IPS-20b (cell line): ENCODE measurements around the gene POC5.
A peak's percentile ranks its signal among the peaks of the same experiment; 100 is the strongest.

Experiments
- H3K27ac ChIP-seq: one replicate; pipeline ENCODE4 v1.5.1; 2013; ENCODE audit warnings: low read length
- H3K27me3 ChIP-seq: 2 replicates; pipeline ENCODE4 v1.6.1; 2013; ENCODE audit warnings: mild to moderate bottlenecking, low read length, inconsistent platforms; ENCODE audit not compliant: insufficient read depth
- H3K36me3 ChIP-seq: 2 replicates; pipeline ENCODE4 v1.6.1; 2013; ENCODE audit warnings: low read depth, mild to moderate bottlenecking, inconsistent platforms, low read length, moderate library complexity; ENCODE audit not compliant: insufficient read depth
- H3K4me1 ChIP-seq: 2 replicates; pipeline ENCODE4 v1.6.1; 2013; ENCODE audit warnings: mild to moderate bottlenecking, control low read depth, inconsistent platforms, low read length, moderate library complexity; ENCODE audit not compliant: insufficient read depth
- H3K4me3 ChIP-seq: 2 replicates; pipeline ENCODE4 v1.5.1; 2013; ENCODE audit warnings: mild to moderate bottlenecking, low read length, inconsistent platforms
- H3K9ac ChIP-seq: 2 replicates; pipeline ENCODE4 v1.6.1; 2013; ENCODE audit warnings: low read depth, mild to moderate bottlenecking, inconsistent platforms, low read length, moderate library complexity
- H3K9me3 ChIP-seq: 2 replicates; pipeline ENCODE4 v1.6.1; 2013; ENCODE audit warnings: mild to moderate bottlenecking, low read depth, low read length, inconsistent platforms; ENCODE audit not compliant: insufficient read depth

Gene POC5

DNA sequence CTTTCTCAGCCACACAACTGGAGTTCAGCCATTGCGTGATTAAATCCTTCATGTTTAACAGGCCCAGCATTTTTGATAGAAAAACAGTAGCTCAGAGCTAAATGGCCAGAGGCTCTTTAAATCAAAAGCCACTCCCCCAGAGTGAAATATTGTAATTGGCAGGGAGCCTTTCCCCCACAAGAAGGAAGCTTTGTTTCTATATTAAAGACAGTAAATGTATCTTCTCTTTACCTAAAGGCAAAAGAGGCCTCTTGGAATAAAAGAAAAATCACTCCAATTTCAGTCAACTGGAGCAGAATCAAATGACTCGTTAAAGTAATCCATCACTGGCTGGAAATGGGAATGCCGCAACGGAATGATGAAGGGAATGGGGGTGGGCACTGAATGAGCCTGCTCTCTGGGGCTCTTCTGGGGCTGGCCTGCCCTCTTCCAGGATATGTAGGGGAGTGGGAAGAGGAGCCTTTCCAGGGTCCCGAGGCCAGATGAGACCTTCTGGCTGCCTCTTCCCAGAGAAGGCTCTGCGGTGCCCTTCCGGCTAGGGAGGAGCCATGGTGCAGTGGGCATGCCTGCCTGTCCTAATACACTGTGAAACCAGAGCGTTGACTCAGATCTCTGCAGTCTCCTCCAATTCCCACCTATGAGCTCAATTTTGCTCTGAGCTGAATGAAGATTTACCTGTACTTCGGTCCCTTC, 60.8 kb downstream of the POC5 start:
- Histone ChIP-seq H3K4me3 (no peak overlapping the region; the same call in 1 of the 2 replicates), H3K27ac (no peak overlapping the region), H3K36me3 (no peaks in the 10 kb centered on the region), H3K27me3 (no peaks in the 10 kb centered on the region), H3K9ac (0 out of 2 replicates have a peak overlapping the region, but pooled peaks have one; percentile 34), H3K4me1 (0 out of 2 replicates have a peak, but pooled peaks cover 3% of the 10 kb centered on the region), H3K9me3 (no peaks in the 10 kb centered on the region)

DNA sequence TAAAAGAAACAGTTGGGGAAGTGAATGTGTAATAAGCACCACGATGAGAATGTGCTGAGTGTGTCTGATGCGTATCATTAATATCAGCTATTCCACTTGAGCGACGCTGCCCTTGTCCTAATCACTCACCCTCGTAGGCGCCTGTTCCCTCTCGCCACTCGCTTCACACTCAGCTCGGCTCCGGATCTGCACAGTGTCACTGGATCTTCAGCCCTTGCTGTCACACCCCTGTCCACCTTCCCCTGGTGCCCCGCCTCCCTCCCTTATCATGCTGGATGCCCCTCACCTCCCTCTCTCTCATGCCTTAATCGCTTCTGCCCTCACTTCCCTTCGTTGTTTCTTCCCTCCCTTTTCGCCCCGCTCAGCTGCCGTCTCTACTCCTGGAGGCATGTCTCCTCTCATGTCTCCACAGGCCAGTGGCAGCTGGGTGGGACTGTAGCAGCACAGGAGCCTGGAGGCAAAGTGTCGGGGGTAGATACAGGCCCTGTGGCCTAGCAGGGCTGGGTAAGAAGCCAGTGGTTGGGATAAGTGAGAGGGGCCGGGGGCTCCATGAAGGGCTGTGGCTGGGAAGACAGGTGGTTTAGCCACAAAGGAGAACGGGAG, 62.4 kb downstream of the POC5 start:
- H3K27me3 ChIP-seq, result no peaks in the 10 kb centered on the region
- H3K9ac ChIP-seq, result no peak overlapping the region
- H3K4me1 ChIP-seq, result 0 out of 2 replicates have a peak, but pooled peaks cover 3% of the 10 kb centered on the region
- H3K27ac ChIP-seq, result no peak overlapping the region
- H3K36me3 ChIP-seq, result no peaks in the 10 kb centered on the region
- H3K9me3 ChIP-seq, result no peaks in the 10 kb centered on the region
- no peak overlapping the region for H3K4me3 ChIP-seq

DNA sequence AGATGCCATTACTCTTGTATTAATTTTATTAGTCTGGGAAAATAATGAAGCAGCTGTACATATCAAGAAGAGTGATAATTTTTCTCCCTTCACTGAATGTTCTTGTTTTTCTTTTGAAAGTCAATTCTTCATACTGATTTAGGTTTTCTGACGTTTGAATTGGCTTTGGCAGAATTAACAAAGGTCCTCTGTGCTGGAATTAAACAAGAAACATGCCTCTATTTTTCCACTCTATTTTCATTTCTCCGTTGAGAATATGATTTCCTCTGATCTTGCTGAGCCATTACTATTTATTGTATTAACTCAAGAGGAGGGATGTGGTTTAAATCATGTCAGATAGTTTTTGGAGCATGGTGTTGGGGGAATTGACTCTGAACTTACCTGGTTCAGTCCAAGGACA, 63.7 kb downstream of the POC5 start:
- no peaks in the 10 kb centered on the region for H3K36me3 ChIP-seq
- no peak overlapping the region for H3K4me3 ChIP-seq
- H3K4me1 ChIP-seq, result 0 out of 2 replicates have a peak, but pooled peaks cover 3% of the 10 kb centered on the region
- H3K27me3 ChIP-seq, result no peaks in the 10 kb centered on the region
- no peaks in the 10 kb centered on the region for H3K9me3 ChIP-seq
- no peak overlapping the region for H3K27ac ChIP-seq
- no peak overlapping the region for H3K9ac ChIP-seq

DNA sequence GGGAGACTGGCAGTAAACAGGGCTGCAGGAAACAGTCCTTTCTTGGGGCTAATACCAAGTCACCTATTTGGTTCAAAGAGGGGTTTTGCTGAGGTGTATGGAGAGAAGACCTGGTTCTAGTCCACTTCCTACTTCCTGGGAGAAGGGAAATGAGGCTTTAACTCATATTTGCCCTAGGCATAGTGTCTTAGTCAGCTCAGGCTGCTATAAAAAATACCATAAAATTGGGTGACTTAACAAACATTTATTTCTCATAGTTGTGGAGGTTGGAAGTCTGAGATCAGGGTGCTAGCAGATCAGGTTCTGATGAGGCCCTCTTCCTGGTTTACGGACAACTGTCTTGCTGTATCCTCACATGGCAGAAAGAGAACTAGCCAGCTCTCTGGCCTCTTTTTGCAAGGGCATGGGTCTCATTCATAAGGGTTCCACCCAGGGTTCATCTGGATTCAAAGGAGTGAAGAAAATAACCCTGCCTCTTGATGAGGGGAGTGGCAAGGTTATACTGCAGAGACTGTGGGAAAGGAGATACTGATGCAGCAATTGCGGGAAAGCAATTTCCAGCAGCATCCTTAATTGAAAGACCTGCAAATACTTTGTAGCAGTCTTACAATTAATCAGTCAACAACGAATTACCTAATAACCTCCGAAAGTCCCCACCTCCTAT, 65.5 kb downstream of the POC5 start:
- no peak overlapping the region for H3K9ac ChIP-seq
- no peak overlapping the region for H3K27ac ChIP-seq
- 0 out of 2 replicates have a peak, but pooled peaks cover 3% of the 10 kb centered on the region for H3K4me1 ChIP-seq
- H3K27me3 ChIP-seq, result no peaks in the 10 kb centered on the region
- no peaks in the 10 kb centered on the region for H3K36me3 ChIP-seq
- no peaks in the 10 kb centered on the region for H3K9me3 ChIP-seq
- no peak overlapping the region for H3K4me3 ChIP-seq

DNA sequence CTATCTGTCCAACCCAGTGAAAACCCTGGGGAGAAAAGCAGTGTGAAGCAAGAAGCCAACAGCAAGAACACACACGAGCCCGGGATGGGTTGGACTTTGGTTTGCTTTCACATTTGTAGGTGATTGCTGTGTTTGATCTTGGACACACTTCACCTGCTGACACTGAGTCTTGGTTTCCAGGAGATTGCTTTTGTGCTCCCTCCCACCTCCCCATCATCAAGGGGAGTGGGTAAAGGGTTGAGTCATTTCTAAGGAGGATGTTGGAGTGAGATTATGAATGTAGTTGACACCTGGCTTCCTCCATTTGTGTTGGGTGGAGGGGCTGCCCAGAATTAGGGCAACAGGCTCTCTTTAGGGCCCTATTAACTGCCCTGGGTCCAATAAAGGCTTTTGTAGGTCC, 68.5 kb downstream of the POC5 start:
- Histone ChIP-seq H3K9ac (no peak overlapping the region), H3K27me3 (no peaks in the 10 kb centered on the region), H3K4me1 (no peaks in the 10 kb centered on the region), H3K27ac (no peak overlapping the region), H3K36me3 (no peaks in the 10 kb centered on the region), H3K4me3 (no peak overlapping the region), H3K9me3 (no peaks in the 10 kb centered on the region)

DNA sequence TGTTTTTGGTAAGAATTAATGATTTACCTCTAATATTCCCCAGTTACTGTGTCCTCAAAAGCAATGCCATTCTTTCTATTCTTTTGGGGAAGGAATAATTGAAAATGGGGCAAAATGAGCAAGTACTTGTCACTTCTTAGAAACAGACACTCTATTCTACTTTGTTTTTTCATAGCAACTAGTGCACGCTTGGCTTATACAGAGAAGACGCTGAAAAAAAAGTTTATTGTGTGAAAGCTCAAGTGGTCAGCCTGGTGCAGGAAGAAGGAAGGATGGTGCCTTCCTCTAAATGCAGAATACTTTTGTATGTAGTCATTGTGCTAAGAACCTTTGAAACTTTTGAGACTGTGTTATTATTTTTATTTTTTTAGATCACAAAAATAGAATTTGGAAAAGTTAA, 76.4 kb downstream of the POC5 start:
- no peak overlapping the region for H3K9ac ChIP-seq
- no peak overlapping the region for H3K27ac ChIP-seq
- H3K9me3 ChIP-seq, result no peaks in the 10 kb centered on the region
- H3K27me3 ChIP-seq, result no peaks in the 10 kb centered on the region
- no peak overlapping the region for H3K4me3 ChIP-seq
- no peaks in the 10 kb centered on the region for H3K4me1 ChIP-seq
- H3K36me3 ChIP-seq, result no peaks in the 10 kb centered on the region

DNA sequence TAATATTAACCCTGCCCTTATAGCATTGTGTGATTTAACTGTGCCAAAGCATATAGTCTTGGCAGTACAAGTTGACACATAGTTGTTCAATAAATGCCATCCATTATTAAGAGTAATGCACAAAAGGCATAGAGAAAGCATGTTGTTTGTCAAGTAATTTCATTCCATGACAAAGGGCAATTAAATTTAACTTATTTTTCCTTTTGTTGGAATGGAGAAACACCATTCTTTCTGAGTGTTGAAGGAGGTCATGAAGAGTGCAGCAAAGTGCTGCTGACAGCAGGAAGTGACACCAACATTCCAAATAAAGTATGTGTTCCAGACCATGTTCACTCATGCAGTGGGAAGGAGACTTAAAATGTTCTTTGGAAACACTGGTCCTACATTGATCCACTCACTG, 76.8 kb downstream of the POC5 start:
- H3K9me3 ChIP-seq, result no peaks in the 10 kb centered on the region

DNA sequence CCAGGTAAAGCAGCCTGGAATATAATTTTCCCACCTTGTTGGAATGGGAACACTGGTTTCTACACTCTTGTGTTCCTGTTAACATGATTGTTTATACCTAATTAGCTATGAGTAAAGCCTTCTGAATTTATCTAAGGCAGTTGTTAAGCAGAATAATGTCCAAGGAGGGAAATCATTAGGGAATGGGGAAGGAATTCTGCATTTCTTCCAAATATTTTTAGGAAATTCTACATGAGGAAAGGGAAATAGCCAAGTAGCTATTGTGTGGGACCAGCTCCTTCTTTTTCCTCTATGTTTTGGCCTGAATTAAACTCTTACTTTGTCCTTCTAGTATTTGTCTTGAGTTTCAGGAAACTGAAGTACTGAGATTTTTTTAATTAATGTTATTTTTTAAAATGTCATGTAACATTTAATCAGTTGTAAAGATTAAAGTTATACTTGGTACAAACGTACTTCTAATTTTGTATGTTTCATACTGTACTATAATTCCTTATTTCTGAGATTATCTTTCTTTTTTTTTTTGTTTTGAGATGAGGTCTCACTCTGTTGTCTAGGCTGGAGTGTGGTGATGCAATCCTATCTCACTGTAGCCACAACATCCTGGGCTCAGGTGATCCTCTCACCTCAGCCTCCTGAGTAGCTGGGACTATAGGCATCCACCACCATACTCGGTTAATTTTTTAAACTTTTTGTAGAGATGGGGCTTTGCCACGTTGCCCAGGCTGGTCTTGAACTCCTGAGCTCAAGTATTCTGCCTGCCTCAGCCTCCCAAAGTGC, 77.5 kb downstream of the POC5 start:
- Histone ChIP-seq H3K9me3 (no peaks in the 10 kb centered on the region), H3K36me3 (no peaks in the 10 kb centered on the region), H3K4me1 (no peaks in the 10 kb centered on the region), H3K9ac (no peak overlapping the region), H3K4me3 (no peak overlapping the region), H3K27ac (no peak overlapping the region), H3K27me3 (no peaks in the 10 kb centered on the region)

More for the DNA sequence above, 76.8 kb downstream of the POC5 start:
- Histone ChIP-seq H3K27ac (no peak overlapping the region), H3K9ac (no peak overlapping the region), H3K27me3 (no peaks in the 10 kb centered on the region), H3K4me1 (no peaks in the 10 kb centered on the region), H3K36me3 (no peaks in the 10 kb centered on the region), H3K4me3 (no peak overlapping the region)

DNA sequence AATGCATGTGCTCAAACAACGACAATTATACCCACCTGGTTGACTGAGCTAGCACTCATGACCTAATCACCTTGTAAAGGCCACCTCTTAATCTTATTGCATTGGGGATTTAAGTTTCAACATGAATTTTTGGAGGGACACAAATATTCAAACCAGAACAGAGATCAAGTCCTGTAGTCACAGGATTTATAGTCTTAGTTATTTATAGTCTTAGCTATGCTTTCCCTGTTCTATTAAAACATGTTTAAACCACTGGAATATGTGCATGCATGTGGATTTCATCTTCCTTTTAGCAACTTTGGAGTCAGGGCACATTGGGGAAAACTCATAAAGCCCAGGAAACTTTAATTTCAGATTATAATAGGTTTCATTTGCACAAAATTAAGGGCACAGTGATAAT, 79.3 kb downstream of the POC5 start:
- Histone ChIP-seq H3K27me3 (no peaks in the 10 kb centered on the region), H3K4me3 (no peak overlapping the region), H3K9ac (no peak overlapping the region), H3K4me1 (no peaks in the 10 kb centered on the region), H3K9me3 (no peaks in the 10 kb centered on the region), H3K27ac (no peak overlapping the region), H3K36me3 (no peaks in the 10 kb centered on the region)

DNA sequence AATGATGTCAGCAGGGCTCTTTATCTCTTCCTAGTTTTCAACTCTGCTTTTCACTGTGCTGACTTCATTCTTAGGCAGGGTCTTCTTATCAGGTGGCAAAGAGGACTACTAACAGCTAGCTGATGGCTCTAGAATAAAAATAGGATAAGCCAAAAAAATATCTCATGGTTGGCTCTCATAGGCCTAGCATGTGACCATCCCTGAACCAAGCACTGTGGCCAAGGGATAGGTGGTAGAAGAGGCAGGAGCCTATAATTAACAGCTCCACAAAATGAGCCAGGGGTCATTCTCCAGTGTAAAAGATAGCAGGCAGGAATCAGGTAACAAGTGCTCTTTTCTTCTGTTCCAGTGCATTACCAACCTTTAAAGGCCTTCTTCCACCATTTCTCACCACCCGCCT, 84.9 kb downstream of the POC5 start:
- Histone ChIP-seq H3K36me3 (no peaks in the 10 kb centered on the region), H3K4me3 (no peak overlapping the region), H3K9ac (no peak overlapping the region), H3K27ac (no peak overlapping the region), H3K4me1 (no peaks in the 10 kb centered on the region), H3K9me3 (no peaks in the 10 kb centered on the region), H3K27me3 (no peaks in the 10 kb centered on the region)

DNA sequence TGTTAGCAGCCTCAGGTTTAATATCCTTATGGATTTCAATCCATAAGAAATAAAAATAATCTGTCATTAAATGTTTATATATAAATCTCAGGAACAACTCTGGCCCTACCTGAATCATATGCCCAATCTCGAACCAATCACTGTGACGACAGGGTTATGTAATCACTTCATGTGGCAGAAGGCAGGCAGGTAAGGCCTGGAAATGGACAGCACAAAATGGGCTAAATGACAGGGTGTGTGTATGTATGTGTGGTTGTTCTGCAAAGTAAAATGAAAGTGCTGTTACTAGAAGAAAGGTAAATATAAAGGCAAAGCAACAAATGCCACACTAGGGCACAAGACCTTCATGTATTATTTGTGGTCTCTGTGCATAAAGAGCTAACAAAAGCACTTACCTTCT, 86.4 kb downstream of the POC5 start:
- no peaks in the 10 kb centered on the region for H3K36me3 ChIP-seq
- H3K4me1 ChIP-seq, result no peaks in the 10 kb centered on the region
- no peak overlapping the region for H3K4me3 ChIP-seq
- no peaks in the 10 kb centered on the region for H3K27me3 ChIP-seq
- H3K9ac ChIP-seq, result no peak overlapping the region
- H3K27ac ChIP-seq, result no peak overlapping the region
- H3K9me3 ChIP-seq, result no peaks in the 10 kb centered on the region
